NCI-H510A (cell line): ENCODE results near the gene NAPSA.
"Not testable (repeated sequence)": the region's sequence is repeated elsewhere in the genome, so short reads cannot be mapped to it uniquely, and the experiment has no call there.

Experiments used
- DNase-seq: peaks from one replicate; lab custom pipeline; 2025; lab: John Stamatoyannopoulos, UW

The NAPSA gene

GRCh38 chr19:50361290-50362029 lies 4.0 kb downstream of the NAPSA start:
- DNase-seq: no peak

- no peak for DNase-seq
Observed at GRCh38 chr19:50359328-50359818, 6.1 kb downstream of the NAPSA start.

- no peak for DNase-seq
Observed at GRCh38 chr19:50358483-50359327, 6.7 kb downstream of the NAPSA start.

GRCh38 chr19:50357178-50358100 lies 8.0 kb downstream of the NAPSA start:
- no peak for DNase-seq

GRCh38 chr19:50356691-50357177 lies 8.7 kb downstream of the NAPSA start:
- DNase-seq: no peak

- not testable (repeated sequence) for DNase-seq
Observed at GRCh38 chr19:50353487-50353880, 12.0 kb downstream of the NAPSA start.

GRCh38 chr19:50352242-50352641 lies 13.2 kb downstream of the NAPSA start:
- DNase-seq: no peak

GRCh38 chr19:50349277-50350057 lies 16.0 kb downstream of the NAPSA start:
- DNase-seq: no peak

- not testable (repeated sequence) for DNase-seq
Observed at GRCh38 chr19:50347089-50347581, 18.3 kb downstream of the NAPSA start.

- DNase-seq: no peak
Observed at GRCh38 chr19:50344661-50345318, 20.6 kb downstream of the NAPSA start.

GRCh38 chr19:50341091-50341564 lies 24.3 kb downstream of the NAPSA start:
- no peak for DNase-seq

- DNase-seq: no peak
Observed at GRCh38 chr19:50340331-50340730, 25.1 kb downstream of the NAPSA start.

GRCh38 chr19:50337031-50337430 lies 28.4 kb downstream of the NAPSA start:
- not testable (repeated sequence) for DNase-seq

- DNase-seq: no peak
Observed at GRCh38 chr19:50334741-50335421, 30.6 kb downstream of the NAPSA start.

- no peak for DNase-seq
Observed at GRCh38 chr19:50333737-50334617, 31.5 kb downstream of the NAPSA start.

GRCh38 chr19:50333235-50333736 lies 32.2 kb downstream of the NAPSA start:
- DNase-seq: peak; percentile 67

GRCh38 chr19:50332244-50333038 lies 33.0 kb downstream of the NAPSA start:
- DNase-seq: no peak

GRCh38 chr19:50331994-50332243 lies 33.5 kb downstream of the NAPSA start:
- no peak for DNase-seq
